ENCODE data around the gene ABCG8.

The ABCG8 gene

DNA sequence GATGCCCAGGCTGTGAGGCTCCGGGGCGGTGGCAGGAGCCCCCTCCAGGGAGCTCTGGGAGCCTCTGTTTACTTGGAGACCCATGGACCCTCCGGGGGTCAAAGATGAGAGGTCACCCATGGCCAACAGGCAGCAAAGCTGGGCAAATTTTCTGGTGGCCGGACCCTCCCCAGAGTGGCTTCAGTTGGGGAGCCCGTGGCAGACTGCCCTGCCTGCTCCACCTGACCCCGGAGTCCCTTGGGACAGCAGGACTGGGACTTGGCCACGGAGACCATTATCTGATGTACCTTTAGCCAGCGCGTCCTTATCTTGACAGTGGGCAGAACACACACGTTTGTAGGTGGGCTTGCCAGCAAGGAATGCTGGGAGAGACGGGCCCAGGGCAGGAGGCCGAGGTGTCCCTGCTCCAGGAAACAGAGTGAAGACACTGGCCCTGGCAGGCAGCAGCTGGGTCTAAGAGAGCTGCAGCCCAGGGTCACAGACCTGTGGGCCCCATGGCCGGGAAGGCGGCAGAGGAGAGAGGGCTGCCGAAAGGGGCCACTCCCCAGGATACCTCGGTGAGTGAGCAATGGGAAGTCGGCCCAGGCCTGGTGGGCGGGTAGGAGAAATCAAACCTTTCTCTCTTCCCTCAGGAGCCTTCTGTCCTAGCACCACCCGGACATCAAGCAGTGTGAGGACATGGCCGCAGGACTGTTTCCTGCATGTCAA, at the start of gene ABCG8, which contains the start of gene ABCG5:
TSS of gene ABCG8 (plus strand) at position 412 of the 708 bp plus-strand sequence. CDS start at position 495, 83 bp downstream.
TSS of gene ABCG5 (minus strand) at position 280 of the 708 bp plus-strand sequence. CDS start at position 120, 160 bp downstream.
- Mint-ChIP-seq H3K9me3 (no peaks in the 10 kb centered on the region), H3K4me1 (ENCODE audit: low read depth) (no peaks in the 10 kb centered on the region), H3K4me3 (no peak within 1 kb of the TSS), H3K27ac (no peak within 1 kb of the TSS), H3K27me3 (ENCODE audit: low read depth) (no peaks in the 10 kb centered on the region), H3K36me3 (ENCODE audit: low read depth) (no peaks in the 10 kb centered on the region)
- no peak for DNase-seq (ENCODE audit: low spot score)

DNA sequence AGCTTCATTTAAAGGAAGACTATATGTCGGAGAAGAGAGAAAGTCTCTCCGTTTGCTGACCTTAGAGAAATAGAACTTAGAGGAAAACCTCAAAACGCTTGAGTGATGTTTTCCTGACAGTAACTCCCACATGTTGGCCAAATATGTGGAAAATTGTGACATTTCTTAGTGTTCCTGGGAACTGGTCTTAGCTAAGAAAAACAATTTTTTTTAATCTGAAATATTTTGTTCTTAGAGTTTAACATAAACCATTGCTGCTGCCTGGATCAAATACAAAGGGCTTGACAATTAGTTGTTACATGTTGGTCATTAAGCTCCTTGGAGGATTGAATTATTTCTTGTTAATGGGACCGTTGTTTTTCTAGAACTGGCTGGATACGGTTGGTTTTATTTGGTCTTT, 48.6 kb upstream of the ABCG8 start:
- DNase-seq (ENCODE audit: low spot score) = no peak
- H3K36me3 Mint-ChIP-seq (ENCODE audit: low read depth) = peaks cover 4% of the 10 kb centered on the region
- no peaks in the 10 kb centered on the region for H3K9me3 Mint-ChIP-seq
- H3K4me3 Mint-ChIP-seq = no peak overlapping the region
- no peaks in the 10 kb centered on the region for H3K4me1 Mint-ChIP-seq (ENCODE audit: low read depth)
- H3K27me3 Mint-ChIP-seq (ENCODE audit: low read depth) = no peaks in the 10 kb centered on the region
- H3K27ac Mint-ChIP-seq = no peak overlapping the region

DNA sequence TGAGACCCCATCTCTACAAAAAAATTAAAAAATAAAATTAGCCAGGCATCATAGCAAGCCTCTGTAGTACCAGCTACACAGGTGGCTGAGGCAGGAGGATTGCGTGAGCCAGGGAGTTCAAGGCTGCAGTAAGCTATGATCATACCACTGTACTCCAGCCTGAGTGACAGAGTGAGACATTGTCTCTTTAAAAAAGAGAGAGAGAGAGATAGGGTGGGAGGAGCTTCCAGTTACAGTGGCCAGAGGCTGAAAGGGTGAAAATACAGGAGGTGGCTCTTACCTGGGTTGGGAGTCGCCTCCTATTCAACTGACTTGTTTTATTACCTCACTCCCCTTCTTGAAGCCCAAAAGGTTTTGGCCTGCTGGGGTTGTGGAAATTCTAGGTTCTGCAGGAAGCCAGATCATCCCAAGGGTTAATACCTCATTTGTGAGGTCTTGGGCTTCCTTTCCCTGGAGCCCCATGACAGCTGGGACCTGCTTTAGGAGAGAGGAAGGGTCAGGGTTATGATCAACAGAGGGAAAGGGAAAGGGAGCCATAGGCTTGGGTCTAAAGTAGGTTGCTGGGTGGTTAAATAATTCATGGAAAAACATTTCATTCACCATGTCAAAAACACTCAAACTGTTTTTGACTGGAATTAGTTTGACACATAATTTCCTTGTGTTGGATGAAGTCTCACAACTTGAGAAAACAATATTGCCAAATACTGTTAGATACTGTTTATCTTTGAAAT, 47.6 kb upstream of the ABCG8 start:
- Mint-ChIP-seq H3K4me1 (ENCODE audit: low read depth) (no peaks in the 10 kb centered on the region), H3K4me3 (no peak overlapping the region), H3K27me3 (ENCODE audit: low read depth) (no peaks in the 10 kb centered on the region), H3K36me3 (ENCODE audit: low read depth) (peaks cover 4% of the 10 kb centered on the region), H3K9me3 (no peaks in the 10 kb centered on the region), H3K27ac (no peak overlapping the region)
- DNase-seq (ENCODE audit: low spot score) = no peak

DNA sequence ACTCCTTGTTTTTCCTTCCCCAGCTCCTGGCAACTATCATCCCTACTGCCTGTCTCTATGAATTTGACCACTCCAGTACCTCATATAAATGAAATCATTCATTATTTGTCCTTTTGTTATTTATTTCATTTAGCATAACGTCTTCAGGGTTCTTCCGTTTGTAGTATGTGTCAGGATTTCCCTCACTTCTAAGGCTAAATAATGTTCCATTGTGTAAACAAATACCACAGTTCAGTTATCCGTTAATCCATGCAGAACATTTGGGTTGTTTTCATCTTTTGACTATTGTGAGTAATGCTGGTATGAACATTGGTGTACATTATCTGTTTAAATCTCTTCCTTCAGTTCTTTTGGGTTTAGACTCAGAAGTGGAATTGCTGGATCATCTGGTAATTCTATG, 46.1 kb upstream of the ABCG8 start:
- no peaks in the 10 kb centered on the region for H3K9me3 Mint-ChIP-seq
- no peak overlapping the region for H3K27ac Mint-ChIP-seq
- DNase-seq (ENCODE audit: low spot score) = no peak
- no peaks in the 10 kb centered on the region for H3K4me1 Mint-ChIP-seq (ENCODE audit: low read depth)
- H3K27me3 Mint-ChIP-seq (ENCODE audit: low read depth) = no peaks in the 10 kb centered on the region
- peaks cover 4% of the 10 kb centered on the region for H3K36me3 Mint-ChIP-seq (ENCODE audit: low read depth)
- H3K4me3 Mint-ChIP-seq = no peak overlapping the region

GRCh38 chr2:43794956-43795355, 43.8 kb upstream of the ABCG8 start:
- Mint-ChIP-seq H3K36me3 (ENCODE audit: low read depth) (peaks cover 4% of the 10 kb centered on the region), H3K4me1 (ENCODE audit: low read depth) (peaks cover 4% of the 10 kb centered on the region), H3K4me3 (no peak overlapping the region), H3K9me3 (no peaks in the 10 kb centered on the region), H3K27me3 (ENCODE audit: low read depth) (no peaks in the 10 kb centered on the region), H3K27ac (no peak overlapping the region)
- DNase-seq (ENCODE audit: low spot score) = no peak

DNA sequence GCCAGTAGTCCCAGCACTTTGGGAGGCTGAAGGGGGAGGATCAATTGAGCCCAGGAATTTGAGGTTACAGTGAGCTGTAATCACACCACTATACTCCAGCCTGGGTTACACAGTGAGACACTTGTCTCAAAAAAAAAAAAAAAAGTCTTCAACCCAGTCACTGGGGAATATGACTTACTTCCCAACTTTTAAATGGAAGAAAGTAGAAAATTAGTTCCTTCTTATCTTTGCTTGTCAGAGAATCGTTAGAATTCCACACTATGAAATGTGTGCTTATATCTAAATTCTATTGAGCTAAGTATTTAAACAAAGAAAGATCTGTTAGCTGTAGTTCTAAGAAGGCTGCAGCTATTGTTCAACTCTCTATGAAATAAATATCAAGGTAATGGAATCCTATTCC, 42.6 kb upstream of the ABCG8 start:
- Mint-ChIP-seq H3K9me3 (no peaks in the 10 kb centered on the region), H3K27ac (no peak overlapping the region), H3K4me3 (no peak overlapping the region), H3K36me3 (ENCODE audit: low read depth) (peaks cover 1% of the 10 kb centered on the region), H3K4me1 (ENCODE audit: low read depth) (peaks cover 4% of the 10 kb centered on the region), H3K27me3 (ENCODE audit: low read depth) (no peaks in the 10 kb centered on the region)
- DNase-seq (ENCODE audit: low spot score) = no peak

- no peak overlapping the region for H3K27ac Mint-ChIP-seq
- no peak overlapping the region for H3K4me3 Mint-ChIP-seq
- H3K9me3 Mint-ChIP-seq = no peaks in the 10 kb centered on the region
- H3K36me3 Mint-ChIP-seq (ENCODE audit: low read depth) = no peaks in the 10 kb centered on the region
- DNase-seq (ENCODE audit: low spot score) = no peak
- H3K27me3 Mint-ChIP-seq (ENCODE audit: low read depth) = no peaks in the 10 kb centered on the region
- peaks cover 5% of the 10 kb centered on the region for H3K4me1 Mint-ChIP-seq (ENCODE audit: low read depth)
Measured at GRCh38 chr2:43798300-43798699, 40.5 kb upstream of the ABCG8 start.

GRCh38 chr2:43800894-43801293, 37.9 kb upstream of the ABCG8 start:
- peaks cover 5% of the 10 kb centered on the region for H3K4me1 Mint-ChIP-seq (ENCODE audit: low read depth)

DNA sequence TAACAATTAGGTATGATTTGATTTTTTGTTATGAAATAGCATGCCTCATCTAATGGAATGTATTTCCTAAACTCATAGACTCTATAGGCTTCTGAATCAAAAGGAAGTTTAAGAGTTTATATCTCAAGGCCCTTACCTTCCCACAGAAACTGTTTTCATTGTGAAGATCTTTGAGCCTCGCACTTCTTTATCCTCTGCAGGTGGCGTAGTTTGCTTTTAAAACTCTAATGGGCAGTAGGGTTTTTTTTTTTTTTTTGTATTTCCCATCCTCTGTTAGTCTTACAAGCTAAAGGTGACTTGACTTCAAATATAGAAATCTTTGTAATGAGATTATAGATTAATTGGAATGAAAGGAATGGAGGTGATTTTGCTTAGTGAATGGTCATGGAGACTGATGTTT, 36.6 kb upstream of the ABCG8 start:
- H3K36me3 Mint-ChIP-seq (ENCODE audit: low read depth) = peaks cover 4% of the 10 kb centered on the region
- no peak for DNase-seq (ENCODE audit: low spot score)
- H3K4me3 Mint-ChIP-seq = no peak overlapping the region
- H3K27ac Mint-ChIP-seq = no peak overlapping the region
- H3K4me1 Mint-ChIP-seq (ENCODE audit: low read depth) = peaks cover 5% of the 10 kb centered on the region
- H3K9me3 Mint-ChIP-seq = no peaks in the 10 kb centered on the region
- H3K27me3 Mint-ChIP-seq (ENCODE audit: low read depth) = no peaks in the 10 kb centered on the region

More at GRCh38 chr2:43800894-43801293, 37.9 kb upstream of the ABCG8 start:
- Mint-ChIP-seq H3K36me3 (ENCODE audit: low read depth) (peaks cover 4% of the 10 kb centered on the region), H3K27ac (no peak overlapping the region), H3K27me3 (ENCODE audit: low read depth) (no peaks in the 10 kb centered on the region), H3K9me3 (no peaks in the 10 kb centered on the region), H3K4me3 (no peak overlapping the region)
- no peak for DNase-seq (ENCODE audit: low spot score)

- H3K4me3 Mint-ChIP-seq = no peak overlapping the region
- peaks cover 5% of the 10 kb centered on the region for H3K4me1 Mint-ChIP-seq (ENCODE audit: low read depth)
- no peak overlapping the region for H3K27ac Mint-ChIP-seq
- no peaks in the 10 kb centered on the region for H3K9me3 Mint-ChIP-seq
- H3K36me3 Mint-ChIP-seq (ENCODE audit: low read depth) = peaks cover 4% of the 10 kb centered on the region
- H3K27me3 Mint-ChIP-seq (ENCODE audit: low read depth) = no peaks in the 10 kb centered on the region
- DNase-seq (ENCODE audit: low spot score) = no peak
Measured at GRCh38 chr2:43803113-43803512, 35.7 kb upstream of the ABCG8 start.

- Mint-ChIP-seq H3K27me3 (ENCODE audit: low read depth) (no peaks in the 10 kb centered on the region), H3K27ac (no peak overlapping the region), H3K4me1 (ENCODE audit: low read depth) (peaks cover 2% of the 10 kb centered on the region), H3K36me3 (ENCODE audit: low read depth) (peaks cover 4% of the 10 kb centered on the region), H3K4me3 (no peak overlapping the region), H3K9me3 (no peaks in the 10 kb centered on the region)
- DNase-seq (ENCODE audit: low spot score) = no peak
Measured at GRCh38 chr2:43806719-43807031, 32.1 kb upstream of the ABCG8 start.

DNA sequence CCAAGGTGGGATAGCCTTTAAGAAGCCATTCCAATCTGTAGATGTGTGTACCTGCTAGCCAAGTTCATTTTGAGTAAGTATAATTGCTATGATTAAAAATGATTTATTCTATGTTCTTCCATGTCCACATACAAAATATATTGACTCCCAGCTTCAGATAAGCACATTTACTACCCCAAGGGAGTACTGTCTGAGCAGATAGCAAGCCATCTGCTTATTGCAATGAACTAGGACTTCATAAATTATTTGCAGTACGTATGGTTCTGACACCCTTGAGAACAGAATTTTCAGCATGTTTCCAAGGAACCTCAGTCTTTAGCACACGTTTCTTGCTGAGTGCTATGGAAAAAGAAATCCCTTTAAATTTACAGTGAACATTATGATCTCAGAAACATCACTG, 28.3 kb upstream of the ABCG8 start:
- Mint-ChIP-seq H3K4me3 (no peak overlapping the region), H3K4me1 (ENCODE audit: low read depth) (peaks cover 4% of the 10 kb centered on the region), H3K9me3 (no peaks in the 10 kb centered on the region), H3K27me3 (ENCODE audit: low read depth) (no peaks in the 10 kb centered on the region), H3K27ac (no peak overlapping the region), H3K36me3 (ENCODE audit: low read depth) (no peaks in the 10 kb centered on the region)
- no peak for DNase-seq (ENCODE audit: low spot score)

DNA sequence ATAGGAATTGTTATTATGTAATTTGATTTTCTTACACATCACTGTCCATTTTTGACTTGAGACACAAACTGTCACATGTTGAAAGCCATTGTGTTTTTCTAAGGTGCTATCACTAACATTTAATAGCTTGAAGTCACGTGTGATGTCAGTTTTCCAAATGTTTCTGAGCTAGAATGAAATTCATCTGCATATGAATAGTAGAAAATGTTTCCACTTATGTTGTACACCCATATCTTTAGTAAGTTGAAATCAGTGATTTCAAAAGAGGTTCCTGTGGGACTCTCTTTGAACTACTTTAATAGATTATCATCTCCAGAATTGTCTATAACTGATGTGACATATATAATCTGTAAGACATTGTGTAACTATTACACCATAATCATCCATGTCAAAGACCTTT, 27.9 kb upstream of the ABCG8 start:
- Mint-ChIP-seq H3K27ac (no peak overlapping the region), H3K4me3 (no peak overlapping the region), H3K36me3 (ENCODE audit: low read depth) (no peaks in the 10 kb centered on the region), H3K9me3 (no peaks in the 10 kb centered on the region), H3K4me1 (ENCODE audit: low read depth) (peaks cover 4% of the 10 kb centered on the region), H3K27me3 (ENCODE audit: low read depth) (no peaks in the 10 kb centered on the region)
- DNase-seq (ENCODE audit: low spot score) = no peak

DNA sequence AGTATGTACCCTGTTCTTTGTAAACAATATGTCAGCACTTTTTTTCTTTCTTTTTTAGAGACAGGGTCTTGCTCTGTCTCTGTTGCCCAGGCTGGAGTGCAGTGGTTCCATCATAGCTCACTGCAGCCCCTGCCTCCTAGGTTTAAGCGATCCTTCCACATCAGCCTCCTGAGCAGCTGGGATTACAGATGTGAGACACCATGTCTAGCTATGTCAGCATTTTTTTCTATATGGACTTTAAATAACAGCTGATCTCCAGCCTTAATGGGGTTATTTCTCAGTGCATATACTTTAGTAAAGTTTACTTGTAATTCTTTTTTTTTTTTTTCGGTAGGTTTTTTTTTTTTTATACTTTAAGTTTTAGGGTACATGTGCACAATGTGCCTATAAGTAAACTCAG, 26.8 kb upstream of the ABCG8 start:
- Mint-ChIP-seq H3K4me1 (ENCODE audit: low read depth) (peaks cover 4% of the 10 kb centered on the region), H3K27ac (no peak overlapping the region), H3K9me3 (peaks cover 4% of the 10 kb centered on the region), H3K36me3 (ENCODE audit: low read depth) (peaks cover 1% of the 10 kb centered on the region), H3K27me3 (ENCODE audit: low read depth) (no peaks in the 10 kb centered on the region), H3K4me3 (no peak overlapping the region)
- DNase-seq (ENCODE audit: low spot score) = no peak

Measured in T-helper 2 cell treated with Interferon-gamma antibody and Interleukin-4, amounts not matched to agents 5 μg/mL and 100 μg/mL, for 36 hours (primary cell).